SK-N-MC (cell line): ENCODE measurements around the gene XIAP.
"Not testable (repeated sequence)": the region's sequence is repeated elsewhere in the genome, so short reads cannot be mapped to it uniquely, and the experiment has no call there.

ENCODE experiments used
- EZH2 ChIP-seq: fragments of 200-600 bp; sonication (generic); IDR thresholded peaks from one replicate; pipeline ENCODE4 v1.6.1; 2017; ENCODE audit warnings: antibody characterized with exemption
- FOXP2 ChIP-seq: optimal IDR thresholded peaks from 2 replicates; pipeline ENCODE3; 2011; ENCODE audit warnings: mild to moderate bottlenecking, moderate library complexity; ENCODE audit not compliant: insufficient read depth; ENCODE audit errors: extremely low read length, control extremely low read depth
- POLR2AphosphoS5 ChIP-seq: IDR thresholded peaks from 2 replicates; pipeline ENCODE4 v1.6.1; 2012; ENCODE audit warnings: mild to moderate bottlenecking, low read depth, low read length, borderline replicate concordance

DNA sequence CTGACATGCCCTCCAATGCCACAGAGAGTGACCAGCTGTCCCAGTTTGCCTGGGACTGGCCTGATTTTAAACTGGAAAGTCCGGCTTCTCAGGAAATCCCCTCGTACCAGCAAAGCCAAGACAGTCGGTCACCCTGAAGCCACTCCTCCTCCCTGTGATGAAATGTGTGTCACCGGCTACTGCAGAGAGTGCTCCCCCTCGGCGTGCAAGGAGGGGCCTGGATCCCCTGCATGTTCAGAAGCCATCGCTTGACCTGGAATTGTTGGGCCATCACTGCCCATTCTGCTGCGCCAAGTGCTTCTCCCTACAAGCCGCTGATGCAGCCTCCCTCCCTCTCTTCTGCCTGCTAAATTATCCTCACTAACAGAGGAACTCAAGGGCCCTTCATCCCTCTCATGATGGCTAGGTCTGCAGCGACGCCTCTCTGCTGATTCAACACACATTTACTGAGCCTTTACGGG is 44.9 kb upstream of the XIAP start:
- not testable (repeated sequence) for TF ChIP-seq POLR2AphosphoS5, EZH2, FOXP2
